ENCODE results near the gene PPP1R37.
A peak's percentile ranks its signal among the peaks of the same experiment; 100 is the strongest.

Gene PPP1R37

GRCh38 chr19:45092747-45093678, at the start of gene PPP1R37:
Gene PPP1R37, plus strand, starts transcription at chr19:45093179. Its CDS starts 147 bp downstream, at chr19:45093326.
- ATAC-seq: peak; percentile 72

GRCh38 chr19:45045671-45046353, 47.2 kb upstream of the PPP1R37 start:
- ATAC-seq (no peak), DNase-seq (no peak)

More at GRCh38 chr19:45092747-45093678, at the start of gene PPP1R37:
- peak; percentile 93 for DNase-seq

- ATAC-seq (no peak), DNase-seq (no peak)
Measured at GRCh38 chr19:45046355-45046754, 46.6 kb upstream of the PPP1R37 start.

- no peak for ATAC-seq
Measured at GRCh38 chr19:45047188-45047797, 45.7 kb upstream of the PPP1R37 start.

GRCh38 chr19:45049073-45049736, 43.8 kb upstream of the PPP1R37 start:
- ATAC-seq: no peak
- no peak for DNase-seq

More at GRCh38 chr19:45047188-45047797, 45.7 kb upstream of the PPP1R37 start:
- DNase-seq: no peak

GRCh38 chr19:45050036-45050435, 42.9 kb upstream of the PPP1R37 start:
- ATAC-seq: no peak
- DNase-seq: no peak

- no peak for DNase-seq
- no peak for ATAC-seq
Measured at GRCh38 chr19:45051929-45052579, 40.9 kb upstream of the PPP1R37 start.

GRCh38 chr19:45056831-45057230, 36.1 kb upstream of the PPP1R37 start:
- DNase-seq: no peak
- ATAC-seq: peak; percentile 7

- no peak for DNase-seq
Measured at GRCh38 chr19:45057444-45057843, 35.5 kb upstream of the PPP1R37 start.

GRCh38 chr19:45058622-45059159, 34.3 kb upstream of the PPP1R37 start:
- ATAC-seq (no peak), DNase-seq (no peak)

More at GRCh38 chr19:45057444-45057843, 35.5 kb upstream of the PPP1R37 start:
- peak; percentile 7 for ATAC-seq

- DNase-seq: peak; percentile 87
- ATAC-seq: peak; percentile 75
Measured at GRCh38 chr19:45059258-45059965, 33.6 kb upstream of the PPP1R37 start.

- ATAC-seq (no peak), DNase-seq (no peak)
Measured at GRCh38 chr19:45061965-45062364, 31.0 kb upstream of the PPP1R37 start.

- DNase-seq (no peak), ATAC-seq (no peak)
Measured at GRCh38 chr19:45063851-45064801, 28.9 kb upstream of the PPP1R37 start.

GRCh38 chr19:45066921-45067661, 25.9 kb upstream of the PPP1R37 start:
- ATAC-seq (no peak), DNase-seq (no peak)

- no peak for ATAC-seq
- DNase-seq: no peak
Measured at GRCh38 chr19:45068041-45068440, 24.9 kb upstream of the PPP1R37 start.

- ATAC-seq (no peak), DNase-seq (no peak)
Measured at GRCh38 chr19:45069056-45069455, 23.9 kb upstream of the PPP1R37 start.

GRCh38 chr19:45070214-45070613, 22.8 kb upstream of the PPP1R37 start:
- no peak for ATAC-seq
- DNase-seq: no peak

- ATAC-seq (no peak), DNase-seq (no peak)
Measured at GRCh38 chr19:45070861-45071544, 22.0 kb upstream of the PPP1R37 start.

Data from stimulated activated naive CD8-positive, alpha-beta T cell treated with anti-CD3 and anti-CD28 coated beads, Interleukin-15, Interleukin-2, amounts not matched to agents 100 U/mL and 50 U/mL, for 24 hours (primary cell).